GM18867 (cell line): ENCODE measurements around the gene SOX10.
"Not testable (repeated sequence)": the region's sequence is repeated elsewhere in the genome, so short reads cannot be mapped to it uniquely, and the experiment has no call there.

Experiments
- ATAC-seq: cut with Tn5 transposase; IDR thresholded peaks from one replicate; pipeline ENCODE4 v1.9.1; 2021; ENCODE audit warnings: mild to moderate bottlenecking, moderate library complexity; ENCODE audit not compliant: unreplicated experiment

The SOX10 gene

GRCh38 chr22:37965940-37966664 is 18.3 kb downstream of the SOX10 start:
- no peak for ATAC-seq

GRCh38 chr22:37961062-37961461 is 23.3 kb downstream of the SOX10 start:
- no peak for ATAC-seq

- no peak for ATAC-seq
Measured at GRCh38 chr22:37959231-37959825, 25.0 kb downstream of the SOX10 start.

- ATAC-seq = no peak
Measured at GRCh38 chr22:37957232-37957631, 27.1 kb downstream of the SOX10 start.

GRCh38 chr22:37955825-37956397 is 28.4 kb downstream of the SOX10 start:
- not testable (repeated sequence) for ATAC-seq

GRCh38 chr22:37954686-37955085 is 29.7 kb downstream of the SOX10 start:
- no peak for ATAC-seq

- ATAC-seq = peak; percentile 91
Measured at GRCh38 chr22:37953437-37954179, 30.7 kb downstream of the SOX10 start, which contains the start of the genes C22orf23 and POLR2F. TSS of gene C22orf23 (minus strand) at chr22:37953601. CDS start at chr22:37953149, 452 bp downstream. TSS of gene POLR2F (plus strand) at chr22:37953699. CDS start at chr22:37953788, 89 bp downstream.

- no peak for ATAC-seq
Measured at GRCh38 chr22:37953062-37953436, 31.3 kb downstream of the SOX10 start.

GRCh38 chr22:37952629-37953028 is 31.7 kb downstream of the SOX10 start:
- not testable (repeated sequence) for ATAC-seq

- no peak for ATAC-seq
Measured at GRCh38 chr22:37951305-37951704, 33.0 kb downstream of the SOX10 start.

- ATAC-seq = not testable (repeated sequence)
Measured at GRCh38 chr22:37947142-37947795, 37.1 kb downstream of the SOX10 start.

GRCh38 chr22:37944423-37944822 is 39.9 kb downstream of the SOX10 start:
- not testable (repeated sequence) for ATAC-seq

- no peak for ATAC-seq
Measured at GRCh38 chr22:37943825-37944198, 40.5 kb downstream of the SOX10 start.

- no peak for ATAC-seq
Measured at GRCh38 chr22:37943136-37943824, 41.1 kb downstream of the SOX10 start.

GRCh38 chr22:37942133-37942532 is 42.2 kb downstream of the SOX10 start:
- ATAC-seq = no peak

GRCh38 chr22:37940698-37941376 is 43.5 kb downstream of the SOX10 start:
- no peak for ATAC-seq

- peak; percentile 75 for ATAC-seq
Measured at GRCh38 chr22:37933711-37934376, 50.5 kb downstream of the SOX10 start.

- no peak for ATAC-seq
Measured at GRCh38 chr22:37932821-37933578, 51.4 kb downstream of the SOX10 start.
